Fibroblast of lung (primary cell): Measurements from ENCODE around the gene STK11. TPM values are rescaled to one million over a fixed set of nuclear protein-coding genes. Genes with fewer than 3 reads are reported as not detected.

Experiments
- DNase-seq, 2 donors: peaks; one replicate each; pipeline versions ENCODE4 v3.0.0 to v3.0.0-alpha.2; 2010; ENCODE audit warnings: low read depth in 2 of 2
- H2AFZ ChIP-seq: 2 replicates; pipeline ENCODE4 v1.5.1; 2012; ENCODE audit warnings: low read length, control low read depth, inconsistent platforms
- H3K27ac ChIP-seq: 2 replicates; pipeline ENCODE4 v1.5.1; 2011; ENCODE audit warnings: low read length, control low read depth; ENCODE audit not compliant: insufficient read depth
- H3K27me3 ChIP-seq: 2 replicates; pipeline ENCODE4 v1.5.1; 2011; ENCODE audit warnings: mild to moderate bottlenecking, low read length; ENCODE audit not compliant: control insufficient read depth, insufficient read depth
- H3K36me3 ChIP-seq: 2 replicates; pipeline ENCODE4 v1.5.1; 2011; ENCODE audit warnings: low read length; ENCODE audit not compliant: control insufficient read depth, insufficient read depth
- H3K4me1 ChIP-seq: 2 replicates; pipeline ENCODE4 v1.5.1; 2011; ENCODE audit warnings: low read length; ENCODE audit not compliant: control insufficient read depth, insufficient read depth; ENCODE audit errors: extremely low read depth
- H3K4me2 ChIP-seq: 2 replicates; pipeline ENCODE4 v1.5.1; 2011; ENCODE audit warnings: low read length, control low read depth; ENCODE audit not compliant: insufficient read depth; ENCODE audit errors: extremely low read depth
- H3K4me3 ChIP-seq, 4 experiments: fragments of 200-600 bp in 1 of 4; sonication (generic) in 1 of 4; replicated peaks in 1 of 4; 2 replicates each; pipeline ENCODE4 v1.5.1; 2011 to 2016; ENCODE audit warnings: low read length in 4 of 4, low read depth in 3 of 4, mild to moderate bottlenecking in 3 of 4, control low read depth in 2 of 4, inconsistent platforms in 1 of 4, mixed read lengths in 1 of 4; ENCODE audit not compliant: insufficient read depth in 1 of 4; ENCODE audit errors: control extremely low read depth in 1 of 4
- H3K79me2 ChIP-seq: 2 replicates; pipeline ENCODE4 v1.5.1; 2012; ENCODE audit warnings: mild to moderate bottlenecking, low read length, inconsistent platforms; ENCODE audit not compliant: control insufficient read depth, insufficient read depth
- H3K9ac ChIP-seq: 2 replicates; pipeline ENCODE4 v1.5.1; 2011; ENCODE audit warnings: mild to moderate bottlenecking, low read length, control low read depth; ENCODE audit not compliant: insufficient read depth
- H3K9me3 ChIP-seq: 2 replicates; pipeline ENCODE4 v1.5.1; 2012; ENCODE audit warnings: low read depth, low read length; ENCODE audit not compliant: control insufficient read depth, insufficient read depth
- H4K20me1 ChIP-seq: 2 replicates; pipeline ENCODE4 v1.5.1; 2011; ENCODE audit warnings: low read length; ENCODE audit not compliant: control insufficient read depth, insufficient read depth; ENCODE audit errors: extremely low read depth
- CTCF ChIP-seq, 2 donors: IDR thresholded peaks in 1 of 2; conservative IDR thresholded peaks in 1 of 2; 1 replicate in 1 of 2; 2 replicates in 1 of 2; pipeline ENCODE4 v1.5.1; 2011 to 2012; ENCODE audit warnings: low read length in 2 of 2, control low read depth in 1 of 2, inconsistent platforms in 1 of 2, low read depth in 1 of 2, mild to moderate bottlenecking in 1 of 2
- EZH2 ChIP-seq: IDR thresholded peaks from 2 replicates; pipeline ENCODE4 v1.5.1; 2012; ENCODE audit warnings: low read length, control low read depth, mild to moderate bottlenecking; ENCODE audit errors: missing control alignments
- polyA plus RNA-seq, 2 donors: library from polyadenylated mRNA; depleted of rRNA in 1 of 2; stranded (reverse) in 1 of 2; unstranded in 1 of 2; fragments of >200 nt; gene quantifications; 2 replicates each; pipeline ENCODE4 v1.2.1, GENCODE V29; 2011 to 2012; ENCODE audit warnings: missing spikeins in 1 of 2
- total RNA-seq: library from RNA; depleted of rRNA; stranded (reverse); fragments of >200 nt; gene quantifications from 2 replicates; pipeline ENCODE4 v1.2.1, GENCODE V29; 2014

STK11 gene
- total and polyA plus RNA-seq, 2 donors (not counting 1 experiment from before 2014, with no cell fraction given) = 23.7 to 96.6 TPM

GRCh38 chr19:1259206-1259875 is 53.8 kb downstream of the STK11 start:
- Histone ChIP-seq H3K27me3 (no peaks in the 10 kb centered on the region), H3K9ac (peak overlapping the region; percentile 56), H3K4me2 (no peak overlapping the region), H4K20me1 (no peaks in the 10 kb centered on the region), H3K4me3 (no peak overlapping the region), H3K79me2 (peaks cover 34% of the 10 kb centered on the region), H3K36me3 (peaks cover 33% of the 10 kb centered on the region), H2AFZ (no peak overlapping the region), H3K4me1 (peaks cover 57% of the 10 kb centered on the region), H3K9me3 (no peaks in the 10 kb centered on the region), H3K27ac (peak overlapping the region; percentile 95)
- DNase-seq = peak; percentile 60 to 71
- TF ChIP-seq CTCF (conservative IDR thresholded peaks at IDR 0.05 in 1 of 2, IDR thresholded peaks at IDR 0.05 in 1 of 2; ENCODE audit: low read depth in 1 of 2, low read length in 2 of 2) (no peak), EZH2 (no peak)

- Histone ChIP-seq H3K27me3 (no peaks in the 10 kb centered on the region), H3K27ac (peak overlapping the region; percentile 95), H4K20me1 (no peaks in the 10 kb centered on the region), H3K4me2 (peak overlapping the region; percentile 3), H3K79me2 (peaks cover 26% of the 10 kb centered on the region), H3K36me3 (peaks cover 25% of the 10 kb centered on the region), H3K4me3 (peak overlapping the region in 1 of 4 experiments; percentile 29), H3K9me3 (no peaks in the 10 kb centered on the region), H3K9ac (peak overlapping the region; percentile 92), H3K4me1 (peaks cover 55% of the 10 kb centered on the region), H2AFZ (no peak overlapping the region)
- TF ChIP-seq CTCF (conservative IDR thresholded peaks at IDR 0.05 in 1 of 2, IDR thresholded peaks at IDR 0.05 in 1 of 2; ENCODE audit: low read depth in 1 of 2, low read length in 2 of 2) (no peak), EZH2 (no peak)
- DNase-seq = no peak
Measured at GRCh38 chr19:1259876-1260748, 54.5 kb downstream of the STK11 start.
